Caco-2 (cell line): ENCODE data around the gene GRM7. TPM values are rescaled to one million over a fixed set of nuclear protein-coding genes. Genes with fewer than 3 reads are reported as not detected.

Experiments
- BruUV-seq: library from RNA; stranded (reverse); fragments of 400-500 nt; replicated peaks from 2 replicates; lab custom pipeline; 2021; lab: Mats Ljungman, UMichigan
- CTCF ChIA-PET: fragments of 300-600 bp; sonication (Branson Sonifier 250); formaldehyde crosslinking; loops from one replicate; lab custom pipeline; 2022; ENCODE audit warnings: antibody characterized with exemption; lab: Charles Lee
- POLR2A ChIA-PET: fragments of 300-600 bp; sonication (Branson Sonifier 250); formaldehyde crosslinking; loops from one replicate; lab custom pipeline; 2022; ENCODE audit warnings: antibody characterized with exemption; lab: Charles Lee
- DNase-seq, 2 experiments: peaks; one replicate each; pipeline versions ENCODE4 v3.0.0 to v3.0.0-alpha.2; 2020 to 2022
- H3K27me3 ChIP-seq: replicated peaks from 2 replicates; pipeline ENCODE4 v1.6.0; 2011; ENCODE audit warnings: low read length; ENCODE audit not compliant: control insufficient read depth, insufficient read depth
- H3K36me3 ChIP-seq: 2 replicates; pipeline ENCODE4 v1.5.1; 2011; ENCODE audit warnings: low read length; ENCODE audit not compliant: control insufficient read depth, insufficient read depth
- H3K4me1 ChIP-seq: fragments of 250-450 bp; sonication (Bioruptor Pico); 2 replicates; pipeline ENCODE4 v1.5.1; 2020; ENCODE audit warnings: mild to moderate bottlenecking
- H3K4me3 ChIP-seq: 2 replicates; pipeline ENCODE4 v1.5.1; 2011; ENCODE audit warnings: low read depth, mild to moderate bottlenecking, control low read depth, low read length
- H3K9me3 ChIP-seq: fragments of 250-450 bp; sonication (Bioruptor Pico); 2 replicates; pipeline ENCODE4 v1.5.1; 2020; ENCODE audit warnings: mild to moderate bottlenecking, moderate library complexity
- H3K27ac Mint-ChIP-seq: one replicate; pipeline ENCODE4 v1.8.0; 2022; ENCODE audit warnings: mixed read lengths; ENCODE audit not compliant: unreplicated experiment
- H3K27me3 Mint-ChIP-seq: one replicate; pipeline ENCODE4 v1.8.0; 2022; ENCODE audit warnings: mixed read lengths; ENCODE audit not compliant: insufficient read depth, unreplicated experiment
- H3K36me3 Mint-ChIP-seq: one replicate; pipeline ENCODE4 v1.8.0; 2022; ENCODE audit warnings: mild to moderate bottlenecking, mixed read lengths; ENCODE audit not compliant: insufficient read depth, unreplicated experiment
- H3K4me1 Mint-ChIP-seq: one replicate; pipeline ENCODE4 v1.8.0; 2022; ENCODE audit warnings: low read depth, mixed read lengths; ENCODE audit not compliant: unreplicated experiment
- H3K4me3 Mint-ChIP-seq: one replicate; pipeline ENCODE4 v1.8.0; 2022; ENCODE audit warnings: mild to moderate bottlenecking, moderate library complexity, mixed read lengths; ENCODE audit not compliant: unreplicated experiment
- H3K9me3 Mint-ChIP-seq: one replicate; pipeline ENCODE4 v1.8.0; 2022; ENCODE audit warnings: mixed read lengths; ENCODE audit not compliant: unreplicated experiment
- intact Hi-C: fragments of 100-400 bp; cut with micrococcal nuclease; formaldehyde crosslinking; loops from one replicate; pipeline ENCODE4 v1.10.0; 2022; ENCODE audit not compliant: unreplicated experiment
- total RNA-seq: library from RNA; stranded (reverse); gene quantifications from 2 replicates; pipeline ENCODE4 v1.2.3, GENCODE V29; 2022
- TF ChIP-seq, protein P1 (sequence below), 2 experiments: fragments of 200-600 bp in 1 of 2; IDR thresholded peaks; 1 replicate in 1 of 2; 2 replicates in 1 of 2; pipeline versions ENCODE4 v1.5.1 to v1.8.0; 2011 to 2022; ENCODE audit warnings: antibody characterized with exemption in 1 of 2, control low read depth in 1 of 2, inconsistent platforms in 1 of 2, low read depth in 1 of 2, low read length in 1 of 2, mild to moderate bottlenecking in 1 of 2, moderate library complexity in 1 of 2; ENCODE audit not compliant: insufficient read depth in 1 of 2, severe bottlenecking in 1 of 2, unreplicated experiment in 1 of 2

GRM7 gene
- total RNA-seq, 1 experiment from 2014 or later, result not detected

DNA sequence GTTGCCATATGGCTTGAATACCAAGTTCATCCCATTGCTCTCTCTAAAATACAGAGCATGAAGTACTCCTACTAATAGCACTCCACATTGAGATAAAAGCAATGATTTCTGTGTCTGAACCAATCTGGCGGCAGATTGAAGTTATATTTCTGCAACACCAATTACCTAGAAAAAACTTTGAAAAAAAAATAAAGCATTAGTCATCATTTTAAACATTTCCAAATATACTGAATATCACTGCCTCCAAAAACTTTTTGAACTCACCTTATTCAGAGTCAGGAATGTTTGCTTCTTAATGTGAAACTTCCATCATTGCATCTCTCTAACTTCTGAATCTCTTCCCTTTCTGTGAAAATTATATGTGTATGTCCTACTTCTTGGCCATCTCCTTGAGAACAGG lies 540.5 kb downstream of the GRM7 start:
- no peak for DNase-seq
- no peaks in the 10 kb centered on the region for H3K36me3 Mint-ChIP-seq

GRCh38 chr3:7407107-7407506 lies 546.2 kb downstream of the GRM7 start:
- Histone ChIP-seq H3K36me3 (no peaks in the 10 kb centered on the region), H3K4me1 (no peaks in the 10 kb centered on the region), H3K9me3 (no peaks in the 10 kb centered on the region), H3K27me3 (no peaks in the 10 kb centered on the region), H3K4me3 (no peak overlapping the region)
- CTCF ChIA-PET, result no interaction called here
- Mint-ChIP-seq H3K27me3 (peaks cover 3% of the 10 kb centered on the region), H3K4me3 (no peak overlapping the region), H3K4me1 (no peaks in the 10 kb centered on the region), H3K36me3 (no peaks in the 10 kb centered on the region), H3K9me3 (no peaks in the 10 kb centered on the region), H3K27ac (no peak overlapping the region)
- POLR2A ChIA-PET, result no interaction called here
- TF ChIP-seq, protein P1, sequence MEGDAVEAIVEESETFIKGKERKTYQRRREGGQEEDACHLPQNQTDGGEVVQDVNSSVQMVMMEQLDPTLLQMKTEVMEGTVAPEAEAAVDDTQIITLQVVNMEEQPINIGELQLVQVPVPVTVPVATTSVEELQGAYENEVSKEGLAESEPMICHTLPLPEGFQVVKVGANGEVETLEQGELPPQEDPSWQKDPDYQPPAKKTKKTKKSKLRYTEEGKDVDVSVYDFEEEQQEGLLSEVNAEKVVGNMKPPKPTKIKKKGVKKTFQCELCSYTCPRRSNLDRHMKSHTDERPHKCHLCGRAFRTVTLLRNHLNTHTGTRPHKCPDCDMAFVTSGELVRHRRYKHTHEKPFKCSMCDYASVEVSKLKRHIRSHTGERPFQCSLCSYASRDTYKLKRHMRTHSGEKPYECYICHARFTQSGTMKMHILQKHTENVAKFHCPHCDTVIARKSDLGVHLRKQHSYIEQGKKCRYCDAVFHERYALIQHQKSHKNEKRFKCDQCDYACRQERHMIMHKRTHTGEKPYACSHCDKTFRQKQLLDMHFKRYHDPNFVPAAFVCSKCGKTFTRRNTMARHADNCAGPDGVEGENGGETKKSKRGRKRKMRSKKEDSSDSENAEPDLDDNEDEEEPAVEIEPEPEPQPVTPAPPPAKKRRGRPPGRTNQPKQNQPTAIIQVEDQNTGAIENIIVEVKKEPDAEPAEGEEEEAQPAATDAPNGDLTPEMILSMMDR (IDR thresholded peaks at IDR 0.05; ENCODE audit: insufficient read depth in 1 of 2, low read depth in 1 of 2, low read length in 1 of 2, severe bottlenecking in 1 of 2, unreplicated experiment in 1 of 2), result no peak
- BruUV-seq, result no TSS peak
- no peak for DNase-seq
- intact Hi-C loops, result no loop called here

More for the DNA sequence above, 540.5 kb downstream of the GRM7 start:
- H3K27me3 Mint-ChIP-seq, result no peaks in the 10 kb centered on the region
- TF ChIP-seq, protein P1 (IDR thresholded peaks at IDR 0.05; ENCODE audit: insufficient read depth in 1 of 2, low read depth in 1 of 2, low read length in 1 of 2, severe bottlenecking in 1 of 2, unreplicated experiment in 1 of 2), result no peak
- BruUV-seq, result no TSS peak
- POLR2A ChIA-PET, result no interaction called here
- CTCF ChIA-PET, result no interaction called here
- H3K9me3 ChIP-seq, result no peaks in the 10 kb centered on the region
- H3K4me1 Mint-ChIP-seq, result no peaks in the 10 kb centered on the region
- intact Hi-C loops, result no loop called here
- H3K4me1 ChIP-seq, result no peaks in the 10 kb centered on the region
- H3K9me3 Mint-ChIP-seq, result no peaks in the 10 kb centered on the region
- no peak overlapping the region for H3K4me3 Mint-ChIP-seq
- H3K36me3 ChIP-seq, result no peaks in the 10 kb centered on the region
- H3K4me3 ChIP-seq, result no peak overlapping the region
- H3K27me3 ChIP-seq, result no peaks in the 10 kb centered on the region
- H3K27ac Mint-ChIP-seq, result no peak overlapping the region

DNA sequence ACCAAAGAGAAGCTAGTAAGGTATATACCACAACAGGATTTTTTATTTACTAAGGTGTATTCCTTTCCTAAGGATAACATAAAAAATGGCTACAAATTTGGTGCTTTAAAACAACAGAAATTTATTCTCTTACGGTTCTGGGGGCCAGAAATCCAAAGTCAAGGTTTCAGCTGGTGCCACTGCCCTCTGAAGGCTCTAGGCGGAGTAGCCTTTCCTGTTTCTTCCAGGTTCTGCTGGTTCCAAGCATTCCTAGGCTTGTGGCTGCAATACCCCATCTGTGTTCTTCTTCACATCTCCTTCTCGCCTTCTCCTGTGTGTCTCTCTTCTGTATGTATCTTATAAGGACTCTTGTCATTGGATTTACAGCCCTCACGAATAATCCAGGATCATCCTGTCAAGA lies 549.9 kb downstream of the GRM7 start:
- no peak overlapping the region for H3K27ac Mint-ChIP-seq
- CTCF ChIA-PET, result no interaction called here
- TF ChIP-seq, protein P1 (IDR thresholded peaks at IDR 0.05; ENCODE audit: insufficient read depth in 1 of 2, low read depth in 1 of 2, low read length in 1 of 2, severe bottlenecking in 1 of 2, unreplicated experiment in 1 of 2), result no peak

More for the DNA sequence above, 549.9 kb downstream of the GRM7 start:
- Mint-ChIP-seq H3K4me1 (no peaks in the 10 kb centered on the region), H3K4me3 (no peak overlapping the region), H3K36me3 (no peaks in the 10 kb centered on the region), H3K27me3 (peaks cover 6% of the 10 kb centered on the region), H3K9me3 (no peaks in the 10 kb centered on the region)
- DNase-seq, result no peak
- H3K36me3 ChIP-seq, result no peaks in the 10 kb centered on the region
- no peak overlapping the region for H3K4me3 ChIP-seq
- no peaks in the 10 kb centered on the region for H3K9me3 ChIP-seq
- POLR2A ChIA-PET, result no interaction called here
- BruUV-seq, result no TSS peak
- no peaks in the 10 kb centered on the region for H3K27me3 ChIP-seq
- H3K4me1 ChIP-seq, result no peaks in the 10 kb centered on the region
- intact Hi-C loops, result no loop called here
